ENCODE data around the gene EFNA5.

DNA sequence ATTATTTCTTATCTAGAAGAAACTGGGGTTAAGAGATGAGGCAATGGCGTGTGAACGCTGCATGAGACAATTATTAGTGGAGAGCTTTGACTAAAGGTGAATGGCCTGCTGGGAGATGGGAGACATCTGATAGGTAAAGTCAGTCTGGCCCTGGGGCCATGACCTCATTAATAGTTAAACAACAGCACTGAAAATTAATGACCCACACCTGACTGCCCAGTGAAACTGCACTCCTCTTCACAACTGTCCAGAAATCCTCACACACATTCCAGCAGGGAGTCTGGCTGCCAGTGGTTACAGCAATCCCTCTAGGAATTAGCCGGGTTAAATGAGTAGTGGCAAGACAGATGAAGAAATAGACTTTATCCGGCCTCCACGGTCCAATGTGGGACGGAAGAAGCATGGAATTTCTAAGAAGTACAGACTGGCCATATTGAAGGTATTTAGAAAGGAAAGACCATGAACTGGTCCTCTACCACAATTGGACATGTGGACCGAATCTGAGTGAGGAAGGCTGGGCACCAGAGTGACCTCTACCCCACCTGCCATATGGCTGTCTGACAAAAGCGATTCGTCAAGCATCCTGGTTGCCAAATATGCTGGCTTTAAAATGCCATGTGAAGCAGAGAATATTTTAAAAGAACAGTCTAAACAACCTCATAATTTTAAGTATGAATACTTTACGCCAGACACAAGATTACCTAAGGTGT is 138.4 kb downstream of the EFNA5 start:
- TF ChIP-seq RAD21 (IDR thresholded peaks at IDR 0.05), result no peak
- TF ChIP-seq, protein P1, sequence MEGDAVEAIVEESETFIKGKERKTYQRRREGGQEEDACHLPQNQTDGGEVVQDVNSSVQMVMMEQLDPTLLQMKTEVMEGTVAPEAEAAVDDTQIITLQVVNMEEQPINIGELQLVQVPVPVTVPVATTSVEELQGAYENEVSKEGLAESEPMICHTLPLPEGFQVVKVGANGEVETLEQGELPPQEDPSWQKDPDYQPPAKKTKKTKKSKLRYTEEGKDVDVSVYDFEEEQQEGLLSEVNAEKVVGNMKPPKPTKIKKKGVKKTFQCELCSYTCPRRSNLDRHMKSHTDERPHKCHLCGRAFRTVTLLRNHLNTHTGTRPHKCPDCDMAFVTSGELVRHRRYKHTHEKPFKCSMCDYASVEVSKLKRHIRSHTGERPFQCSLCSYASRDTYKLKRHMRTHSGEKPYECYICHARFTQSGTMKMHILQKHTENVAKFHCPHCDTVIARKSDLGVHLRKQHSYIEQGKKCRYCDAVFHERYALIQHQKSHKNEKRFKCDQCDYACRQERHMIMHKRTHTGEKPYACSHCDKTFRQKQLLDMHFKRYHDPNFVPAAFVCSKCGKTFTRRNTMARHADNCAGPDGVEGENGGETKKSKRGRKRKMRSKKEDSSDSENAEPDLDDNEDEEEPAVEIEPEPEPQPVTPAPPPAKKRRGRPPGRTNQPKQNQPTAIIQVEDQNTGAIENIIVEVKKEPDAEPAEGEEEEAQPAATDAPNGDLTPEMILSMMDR (IDR thresholded peaks at IDR 0.05; ENCODE audit: low read depth, low read length, missing input control), result no peak

Data from liver (tissue), 3 donors.